Mononuclear cell (primary cell): ENCODE data around the gene WDR6. TPM values are rescaled to one million over a fixed set of nuclear protein-coding genes. Genes with fewer than 3 reads are reported as not detected.

ENCODE experiments used
- H3K27me3 ChIP-seq: 2 replicates; pipeline ENCODE4 v1.6.0; 2011; ENCODE audit warnings: low read length, control low read depth; ENCODE audit not compliant: insufficient read depth
- H3K4me1 ChIP-seq: 2 replicates; pipeline ENCODE4 v1.5.1; 2011; ENCODE audit warnings: mild to moderate bottlenecking, low read length, control low read depth; ENCODE audit not compliant: insufficient read depth
- H3K4me3 ChIP-seq: 2 replicates; pipeline ENCODE4 v1.5.1; 2011; ENCODE audit warnings: mild to moderate bottlenecking, low read length, moderate library complexity
- H3K9me3 ChIP-seq: 2 replicates; pipeline ENCODE4 v1.5.1; 2011; ENCODE audit warnings: low read depth, mild to moderate bottlenecking, control low read depth, low read length
- total RNA-seq: library from RNA; depleted of rRNA; stranded (reverse); fragments of >200 nt; gene quantifications from one replicate; pipeline ENCODE4 v1.2.3, GENCODE V29; 2012

Gene WDR6
- total RNA-seq, 1 donor = 31.9 TPM

DNA sequence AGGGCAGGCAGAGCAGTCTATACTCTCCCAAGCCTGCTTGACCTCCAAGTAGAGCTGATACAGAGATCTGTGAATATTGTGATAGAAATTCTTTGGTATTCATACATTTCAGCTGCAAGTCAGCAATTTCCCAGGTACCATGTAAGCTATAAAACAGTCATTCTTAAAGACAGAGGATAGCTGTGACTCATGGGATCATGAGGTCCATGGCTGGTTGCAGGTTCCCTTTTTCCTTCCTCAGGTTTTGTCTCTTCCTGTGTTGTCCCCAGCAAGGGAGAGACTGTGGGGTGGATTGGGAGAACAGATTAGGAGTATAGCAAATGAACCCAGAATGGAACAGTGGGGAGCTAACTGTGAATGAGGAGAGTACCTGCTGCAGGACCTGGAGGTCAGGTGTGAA is 22.5 kb upstream of the WDR6 start:
- Histone ChIP-seq H3K9me3 (no peaks in the 10 kb centered on the region), H3K4me1 (peaks cover 9% of the 10 kb centered on the region), H3K4me3 (no peak overlapping the region)

DNA sequence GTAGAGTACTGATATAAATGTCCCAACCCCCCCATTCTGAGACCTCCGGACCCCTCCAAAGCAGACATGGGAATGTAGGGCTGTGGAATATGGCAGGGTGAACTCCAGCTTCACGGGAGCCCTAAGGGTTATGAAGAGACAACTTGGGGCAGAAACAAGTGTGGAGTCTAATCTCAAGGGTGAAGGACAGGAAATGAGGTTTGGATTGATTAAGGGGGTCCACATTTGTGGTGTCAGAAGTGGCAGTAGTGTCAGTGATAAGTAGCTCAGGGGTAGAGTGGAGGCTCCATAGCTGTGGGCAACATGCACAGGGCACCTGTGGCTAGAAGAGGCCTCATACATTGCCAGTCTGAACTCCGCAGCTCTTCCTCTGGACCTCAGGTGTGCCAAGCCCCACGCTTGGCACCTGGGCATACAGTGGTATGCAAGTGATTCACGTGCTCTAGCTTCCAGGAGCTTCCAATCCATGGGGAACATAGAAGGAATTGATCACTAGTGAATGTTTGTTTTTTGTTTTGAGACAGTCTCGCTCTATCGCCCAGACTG is 21.3 kb upstream of the WDR6 start:
- H3K9me3 ChIP-seq = no peaks in the 10 kb centered on the region
- no peak overlapping the region for H3K4me3 ChIP-seq
- no peaks in the 10 kb centered on the region for H3K27me3 ChIP-seq
- peaks cover 13% of the 10 kb centered on the region for H3K4me1 ChIP-seq

More for the DNA sequence above, 22.5 kb upstream of the WDR6 start:
- H3K27me3 ChIP-seq = no peaks in the 10 kb centered on the region

DNA sequence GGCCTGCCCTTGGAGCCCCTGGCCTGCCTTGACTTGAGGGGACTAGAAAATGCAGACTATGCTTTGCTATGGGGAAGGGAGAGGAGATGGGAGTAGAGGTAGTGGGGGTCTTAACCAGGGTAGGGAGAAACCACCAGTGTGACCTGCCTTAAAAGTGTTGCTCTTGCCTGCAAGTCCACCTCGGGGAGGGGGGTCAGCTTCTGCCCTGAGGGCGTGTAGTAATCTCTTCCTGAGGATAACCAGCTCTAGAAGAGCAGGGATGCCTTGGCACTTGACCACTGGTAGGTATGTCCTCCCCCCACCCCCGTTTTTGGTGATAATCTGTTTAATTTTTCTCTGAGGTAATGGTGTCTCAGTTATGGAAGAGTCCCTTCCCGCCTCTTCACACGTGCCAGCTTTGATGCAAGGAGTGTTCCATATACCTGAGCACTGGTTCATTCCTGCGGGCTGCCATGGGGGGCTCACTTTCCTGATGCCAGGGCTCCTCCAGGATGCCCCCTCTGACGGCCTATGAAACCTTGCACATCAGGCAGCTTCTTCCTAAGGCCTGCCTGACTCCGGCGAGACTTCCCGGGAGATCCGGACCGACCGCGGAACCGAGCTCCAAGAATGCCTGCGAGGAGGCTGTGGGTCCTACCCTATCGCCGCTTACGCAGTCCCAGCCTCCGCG is 17.9 kb upstream of the WDR6 start:
- H3K9me3 ChIP-seq = no peaks in the 10 kb centered on the region
- peak overlapping the region; percentile 73 for H3K4me3 ChIP-seq
- no peaks in the 10 kb centered on the region for H3K27me3 ChIP-seq
- peaks cover 21% of the 10 kb centered on the region for H3K4me1 ChIP-seq

DNA sequence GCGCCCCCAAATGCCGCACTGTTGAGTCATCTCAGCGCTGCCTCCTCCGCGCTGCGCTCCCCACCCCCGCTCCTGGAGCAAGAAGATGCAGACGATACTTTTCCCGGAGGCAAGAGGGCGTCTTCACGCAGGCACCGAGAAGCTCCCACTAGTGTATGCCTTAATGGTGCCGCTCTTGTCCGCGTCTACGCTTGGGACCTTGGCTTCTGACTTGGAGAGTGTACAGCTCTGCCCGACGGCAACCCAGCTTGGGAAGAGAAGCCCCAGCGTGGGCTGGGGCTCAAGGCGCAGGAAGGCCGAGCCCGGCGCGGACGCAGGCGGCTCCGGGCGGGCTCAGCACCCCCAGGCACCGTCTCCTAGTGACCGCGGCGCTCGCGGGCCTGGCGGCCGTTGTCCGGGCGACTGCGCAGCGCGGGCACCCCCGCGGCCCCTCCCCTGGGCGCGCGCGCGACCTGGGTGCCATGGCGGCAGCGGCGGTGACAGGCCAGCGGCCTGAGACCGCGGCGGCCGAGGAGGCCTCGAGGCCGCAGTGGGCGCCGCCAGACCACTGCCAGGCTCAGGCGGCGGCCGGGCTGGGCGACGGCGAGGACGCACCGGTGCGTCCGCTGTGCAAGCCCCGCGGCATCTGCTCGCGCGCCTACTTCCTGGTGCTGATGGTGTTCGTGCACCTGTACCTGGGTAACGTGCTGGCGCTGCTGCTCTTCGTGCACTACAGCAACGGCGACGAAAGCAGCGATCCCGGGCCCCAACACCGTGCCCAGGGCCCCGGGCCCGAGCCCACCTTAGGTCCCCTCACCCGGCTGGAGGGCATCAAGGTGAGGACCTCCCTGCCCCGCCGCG is 17.2 kb upstream of the WDR6 start, which contains the start of gene P4HTM:
Gene P4HTM, plus strand, starts transcription at position 446 of the 840 bp plus-strand sequence. Its CDS starts 16 bp downstream, at position 462.
- Histone ChIP-seq H3K9me3 (no peaks in the 10 kb centered on the region), H3K27me3 (no peaks in the 10 kb centered on the region), H3K4me3 (peak within 1 kb of the TSS; percentile 73), H3K4me1 (peaks cover 21% of the 10 kb centered on the region)

DNA sequence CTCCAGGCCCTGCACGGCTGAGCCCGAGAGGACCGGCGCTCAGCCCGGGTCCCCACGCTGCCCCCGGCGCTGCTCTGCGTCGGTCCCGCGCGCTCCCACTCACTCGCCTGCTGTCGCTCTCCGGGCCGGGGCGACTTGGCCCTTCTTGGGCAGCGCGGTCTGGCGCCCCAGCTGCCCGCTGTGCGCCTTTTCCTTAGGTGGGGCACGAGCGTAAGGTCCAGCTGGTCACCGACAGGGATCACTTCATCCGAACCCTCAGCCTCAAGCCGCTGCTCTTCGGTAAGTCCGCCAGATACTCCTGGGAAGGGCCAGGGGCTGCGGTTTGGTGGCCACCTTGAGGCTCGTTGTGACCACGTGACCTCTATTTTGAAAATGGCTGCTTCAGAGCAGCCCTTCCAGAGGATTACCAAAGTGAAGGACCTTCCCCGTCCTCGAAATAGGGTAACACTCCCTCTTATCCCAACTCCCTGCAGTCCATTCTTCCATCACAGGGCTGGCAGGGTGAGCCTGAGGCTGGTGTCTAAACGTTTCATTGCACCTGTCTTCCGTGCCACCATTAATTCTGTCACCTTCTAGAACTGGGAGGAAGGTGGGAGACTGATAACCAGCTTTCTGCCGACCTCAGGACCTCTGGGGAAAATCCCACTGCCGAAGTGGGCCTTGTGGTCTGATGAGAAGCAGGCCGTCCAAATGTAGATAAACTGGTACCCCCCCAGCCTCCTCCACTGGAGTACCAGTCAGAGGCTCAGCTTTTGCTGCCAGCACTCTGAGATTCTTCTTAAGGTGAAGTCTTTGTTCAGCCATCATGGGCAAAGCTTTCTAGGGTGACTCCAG is 16.3 kb upstream of the WDR6 start:
- H3K4me3 ChIP-seq = peak overlapping the region; percentile 73
- H3K27me3 ChIP-seq = no peaks in the 10 kb centered on the region
- H3K9me3 ChIP-seq = no peaks in the 10 kb centered on the region
- peaks cover 21% of the 10 kb centered on the region for H3K4me1 ChIP-seq

DNA sequence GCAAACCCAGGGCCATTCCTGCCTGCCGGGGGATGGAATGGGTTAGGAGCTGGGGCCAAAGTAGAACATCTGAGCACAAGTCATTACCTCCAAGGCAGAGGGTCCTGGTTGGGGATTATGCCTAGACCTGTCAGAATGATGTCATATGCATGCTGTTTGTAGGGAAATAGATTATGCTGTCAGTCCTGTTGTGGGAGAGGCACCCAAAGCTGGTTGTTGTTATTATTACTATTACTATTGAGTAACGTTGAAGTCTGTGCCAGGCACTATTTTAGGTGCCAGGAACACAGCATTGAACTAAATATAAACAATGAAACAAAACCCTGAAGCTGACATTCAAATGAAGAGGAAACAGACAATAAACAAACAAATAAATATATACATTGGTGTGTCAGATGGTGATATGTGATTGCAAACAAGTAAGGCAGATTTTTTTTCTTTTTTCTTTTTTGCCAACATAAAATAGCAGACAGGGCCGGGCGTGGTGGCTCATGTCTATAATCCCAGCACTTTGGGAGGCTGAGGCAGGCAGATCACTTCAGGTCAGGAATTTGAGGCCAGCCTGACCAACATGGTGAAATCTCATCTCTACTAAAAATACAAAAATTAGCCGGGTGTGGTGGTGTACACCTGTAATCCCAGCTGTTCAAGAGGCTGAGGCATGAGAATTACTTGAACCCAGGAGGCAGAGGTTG is 15.2 kb upstream of the WDR6 start:
- no peak overlapping the region for H3K4me3 ChIP-seq
- H3K27me3 ChIP-seq = no peaks in the 10 kb centered on the region
- H3K9me3 ChIP-seq = no peaks in the 10 kb centered on the region
- peaks cover 21% of the 10 kb centered on the region for H3K4me1 ChIP-seq

DNA sequence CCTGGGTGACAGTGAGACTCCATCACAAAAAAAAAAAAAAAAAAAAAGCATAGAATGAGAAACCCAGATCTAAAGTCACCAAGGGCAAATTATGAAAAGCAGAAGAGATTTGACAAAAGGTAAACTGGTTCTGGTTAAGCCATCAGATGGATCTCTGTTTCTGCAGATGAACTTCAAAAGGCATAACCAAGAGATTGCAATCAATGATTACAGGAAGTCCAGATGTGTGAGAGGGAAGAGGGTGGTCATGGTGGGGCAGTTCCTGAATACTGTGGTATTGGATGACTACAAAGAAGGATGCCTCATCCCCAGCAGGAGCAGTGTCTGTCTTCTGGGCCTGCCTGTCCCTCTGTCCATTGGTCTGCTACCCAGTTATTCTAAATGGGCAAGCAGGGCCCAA is 13.4 kb upstream of the WDR6 start:
- Histone ChIP-seq H3K27me3 (no peaks in the 10 kb centered on the region), H3K9me3 (no peaks in the 10 kb centered on the region), H3K4me1 (peaks cover 20% of the 10 kb centered on the region), H3K4me3 (no peak overlapping the region)

DNA sequence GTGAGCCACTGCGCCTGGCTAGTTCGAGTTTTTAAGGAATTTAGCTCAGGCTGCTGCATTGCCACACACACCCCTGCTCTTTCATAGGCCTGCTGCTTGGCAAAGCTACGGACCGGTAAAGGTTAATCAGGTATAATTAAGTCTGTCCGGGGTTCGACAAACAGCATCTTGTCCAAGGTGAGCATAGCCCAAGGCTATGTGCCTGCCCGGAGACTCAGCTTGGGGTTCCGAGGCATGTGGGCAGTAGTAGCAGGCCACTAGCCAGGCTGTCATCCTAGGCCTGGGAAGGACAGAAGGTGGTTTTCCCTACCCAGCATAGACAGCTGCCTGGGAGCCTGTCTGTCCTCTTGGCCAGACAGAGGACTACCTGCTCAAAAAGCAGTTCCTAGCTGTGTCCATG is 10.6 kb upstream of the WDR6 start:
- Histone ChIP-seq H3K4me1 (peaks cover 1% of the 10 kb centered on the region), H3K9me3 (no peaks in the 10 kb centered on the region), H3K4me3 (no peak overlapping the region), H3K27me3 (no peaks in the 10 kb centered on the region)

DNA sequence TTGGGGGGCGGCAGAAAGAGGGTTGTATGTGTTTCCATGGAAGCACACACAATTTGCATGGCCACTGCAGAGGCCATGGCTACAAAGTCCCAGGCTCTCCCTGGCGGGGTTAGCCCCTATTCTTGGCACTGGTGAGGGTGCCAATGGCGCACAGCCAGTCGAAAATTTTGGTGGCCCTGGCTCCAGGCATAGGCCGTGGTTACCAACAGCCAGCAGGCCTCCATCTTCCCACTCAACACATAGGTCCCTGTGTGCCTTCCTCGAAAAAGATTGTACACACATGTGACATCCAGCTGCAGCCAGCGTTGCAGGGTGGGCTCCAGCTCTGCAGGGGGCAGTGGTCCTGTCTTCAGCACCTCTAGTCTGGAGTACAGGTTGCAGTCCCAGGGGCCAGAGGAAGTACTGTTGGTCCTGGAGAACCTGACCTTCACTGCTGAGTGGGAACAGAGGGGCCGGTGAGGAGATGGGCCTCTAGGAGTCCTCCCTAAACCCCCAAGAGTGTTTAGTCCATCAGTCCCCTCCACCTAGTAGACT is 10.0 kb upstream of the WDR6 start:
- Histone ChIP-seq H3K4me3 (no peak overlapping the region), H3K4me1 (no peaks in the 10 kb centered on the region), H3K9me3 (no peaks in the 10 kb centered on the region), H3K27me3 (no peaks in the 10 kb centered on the region)

DNA sequence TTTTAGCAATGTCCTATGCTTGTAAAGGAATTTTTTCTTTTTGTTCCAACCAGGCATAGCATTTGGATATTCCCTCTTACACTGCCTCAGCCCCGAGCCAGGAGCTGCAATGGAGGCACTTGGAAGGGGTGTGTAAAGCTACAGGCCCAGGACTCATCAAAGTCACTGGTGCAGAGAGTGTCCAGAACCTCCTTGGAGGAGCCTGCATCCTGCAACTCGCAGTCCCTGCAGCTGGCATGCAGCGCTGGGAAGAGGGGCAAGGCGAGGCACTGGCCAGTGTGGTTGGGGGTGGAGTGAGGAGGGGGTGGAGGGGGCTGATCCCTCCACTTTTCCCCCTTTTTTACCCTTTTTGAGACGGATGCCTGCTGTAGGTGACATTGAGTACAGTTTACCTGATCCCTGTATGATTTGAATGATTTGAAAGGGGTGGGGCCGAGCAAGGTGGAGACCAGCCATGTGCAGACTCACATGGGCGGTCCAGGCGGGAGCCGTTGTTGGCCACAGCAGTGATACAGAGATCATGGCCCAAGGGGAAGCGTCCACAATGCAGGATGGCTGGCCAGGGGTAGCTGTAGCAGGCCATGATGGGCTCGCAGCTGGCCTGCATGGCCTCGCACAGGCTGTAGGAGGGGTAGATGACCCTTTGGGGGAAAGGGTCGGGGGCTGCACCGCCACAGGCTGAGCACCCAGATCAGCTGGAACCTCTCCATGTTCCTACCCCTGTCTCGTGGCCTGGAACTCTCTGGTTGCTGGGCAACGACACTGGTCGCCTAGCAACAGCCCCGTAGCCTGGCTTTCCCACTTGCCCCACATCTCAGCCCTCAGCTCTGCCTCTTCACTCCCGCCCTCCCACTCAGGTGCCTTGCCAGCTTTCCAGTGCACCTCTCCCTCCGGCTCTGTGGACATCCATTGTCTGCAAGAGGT is 9.2 kb upstream of the WDR6 start:
- no peaks in the 10 kb centered on the region for H3K9me3 ChIP-seq

DNA sequence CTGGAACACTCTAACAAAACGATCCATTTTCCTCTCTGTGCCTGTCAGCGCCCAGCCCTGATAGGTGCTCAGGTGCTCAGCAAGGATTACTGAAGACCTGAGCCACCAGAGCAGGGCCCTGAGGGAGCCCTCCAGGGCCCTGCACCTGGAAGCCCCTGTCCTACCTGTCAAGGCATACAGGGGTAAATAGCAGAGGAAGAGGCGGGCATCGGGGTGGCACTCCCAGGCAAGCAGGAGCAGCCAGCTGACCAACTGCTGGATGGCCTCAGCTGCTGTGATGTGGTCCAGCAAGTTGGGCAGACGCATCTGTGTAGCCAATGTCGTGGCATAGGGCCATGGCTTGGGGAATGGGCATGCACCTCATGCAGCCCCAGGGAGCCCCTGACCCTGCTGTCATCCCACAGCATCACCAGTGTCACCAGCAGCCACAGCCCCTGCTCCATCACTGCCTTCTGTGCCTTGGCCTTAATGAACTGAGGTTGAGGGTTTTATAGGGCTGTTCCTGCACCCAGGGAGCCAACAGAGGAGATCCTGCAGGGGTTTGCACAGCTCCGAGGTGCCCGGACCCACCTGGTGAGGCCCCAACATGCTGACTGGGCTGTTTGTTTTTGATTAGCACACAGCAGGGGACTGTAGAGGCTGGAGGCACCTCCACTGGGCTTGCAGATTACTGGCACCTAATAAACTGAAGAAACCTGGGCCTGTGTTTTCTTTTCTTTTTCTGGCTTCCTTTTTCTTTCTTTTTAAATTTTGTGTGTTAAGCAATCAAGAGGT is 7.9 kb upstream of the WDR6 start:
- Histone ChIP-seq H3K4me3 (no peak overlapping the region), H3K9me3 (no peaks in the 10 kb centered on the region), H3K27me3 (no peaks in the 10 kb centered on the region), H3K4me1 (no peaks in the 10 kb centered on the region)

More for the DNA sequence above, 9.2 kb upstream of the WDR6 start:
- no peaks in the 10 kb centered on the region for H3K4me1 ChIP-seq
- H3K27me3 ChIP-seq = no peaks in the 10 kb centered on the region
- H3K4me3 ChIP-seq = no peak overlapping the region

DNA sequence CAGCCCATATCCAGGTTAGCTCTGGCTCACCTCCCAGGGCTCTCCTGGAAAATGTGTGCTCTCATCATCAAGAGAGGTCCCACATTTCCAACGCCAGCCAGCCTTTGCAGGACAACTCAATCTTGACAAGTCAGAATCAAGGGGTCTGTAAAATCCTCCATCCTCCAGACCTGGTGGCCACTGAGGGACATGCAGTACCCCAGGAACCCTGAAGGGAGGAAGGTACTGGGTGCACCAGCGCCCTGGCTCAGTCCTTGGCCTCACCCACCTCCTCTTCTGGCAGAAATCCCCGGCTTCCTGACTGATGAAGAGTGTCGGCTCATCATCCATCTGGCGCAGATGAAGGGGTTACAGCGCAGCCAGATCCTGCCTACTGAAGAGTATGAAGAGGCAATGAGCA is 6.0 kb upstream of the WDR6 start:
- H3K4me3 ChIP-seq = no peak overlapping the region
- no peaks in the 10 kb centered on the region for H3K27me3 ChIP-seq
- H3K9me3 ChIP-seq = no peaks in the 10 kb centered on the region
- peaks cover 1% of the 10 kb centered on the region for H3K4me1 ChIP-seq
